ENCODE data around the gene LOX. TPM values are rescaled to one million over a fixed set of nuclear protein-coding genes. Genes with fewer than 3 reads are reported as not detected.

Gene LOX
- total and polyA plus RNA-seq, 9 of the 15 experiments (the other 6 are each of a cell fraction or from before 2014, with no cell fraction given), result 0.06 to 0.09 TPM; not detected in 7

GRCh38 chr5:122101636-122102285 is 23.7 kb upstream of the LOX start:
- no peak overlapping the region for H3K4me2 ChIP-seq (ENCODE audit: insufficient read depth, low read length)
- ATAC-seq (peak; percentile 82), FAIRE-seq (peak; percentile 6), DNase-seq (ENCODE audit: extremely low read depth in 1 of 4, low spot score in 3 of 4) (peak; percentile 29 to 57 (median 34))
- H3K9me1 ChIP-seq (ENCODE audit: control insufficient read depth, insufficient read depth, low read length), result no peaks in the 10 kb centered on the region
- no TSS peak for BruUV-seq (replicated peaks)
- H3K4me3 ChIP-seq, result no peak overlapping the region
- in situ Hi-C loops (cut with MboI), result no loop called here
- no peaks in the 10 kb centered on the region for H3K9me3 ChIP-seq (replicated peaks; ENCODE audit: control insufficient read depth, insufficient read depth, low read depth, low read length)
- no peaks in the 10 kb centered on the region for H4K20me1 ChIP-seq (replicated peaks; ENCODE audit: control insufficient read depth, insufficient read depth, low read length)
- no peaks in the 10 kb centered on the region for H3K27me3 ChIP-seq (ENCODE audit: control insufficient read depth in 2 of 2, insufficient read depth in 2 of 2, low read length in 2 of 2)
- H3K4me1 ChIP-seq (replicated peaks in 1 of 2; ENCODE audit: control insufficient read depth in 2 of 2, insufficient read depth in 2 of 2, low read length in 2 of 2), result peaks cover 6 to 13% of the 10 kb centered on the region in 2 experiments; a peak in 3 of 5 replicates
- H3K36me3 ChIP-seq (ENCODE audit: control insufficient read depth, insufficient read depth, low read length), result no peaks in the 10 kb centered on the region
- intact Hi-C loops (cut with micrococcal nuclease), result loop anchor here (2.0 kb wide), 1 partner anchor 55 kb away; no protein-coding TSS in a partner anchor
- peak overlapping the region; percentile 73; the same call in 1 of the 2 replicates for H2AFZ ChIP-seq (ENCODE audit: low read depth, low read length)
- H3K27ac ChIP-seq (ENCODE audit: extremely low read depth, low read depth, low read length), result no peak overlapping the region
- no peaks in the 10 kb centered on the region for H3K79me2 ChIP-seq (ENCODE audit: control insufficient read depth, insufficient read depth, low read length)
- ChIA-PET CTCF (ENCODE audit: low intra/inter-chr PET ratio) (no interaction called here), POLR2A (interaction anchor here (0.8 to 3.1 kb wide), 3 partner anchors 11 to 24 kb away, joined by 3 to 17 read pairs (median 3); no protein-coding TSS in a partner anchor)
- no peak overlapping the region for H3K9ac ChIP-seq (ENCODE audit: insufficient read depth in 1 of 2, low read depth in 2 of 2, low read length in 2 of 2)
- 4% methylated on average over 4 of the region's 4 CpGs for WGBS (ENCODE audit: insufficient coverage, low coverage, missing lambda C conversion rate)
- TF ChIP-seq ZNF23 (CRISPR knock-in tag; IDR thresholded peaks at IDR 0.05) (no peak), ZNF592 (IDR thresholded peaks at IDR 0.05) (0 out of 2 replicates have a peak, but pooled peaks have one; percentile 34), CBX2 (IDR thresholded peaks at IDR 0.05; ENCODE audit: insufficient read depth, low read length, poor library complexity, severe bottlenecking) (no peak), ZNF3 (CRISPR knock-in tag; IDR thresholded peaks at IDR 0.05) (no peak), TSC22D4 (tag; IDR thresholded peaks at IDR 0.05) (no peak), ARID3A (IDR thresholded peaks at IDR 0.05; ENCODE audit: borderline replicate concordance, low read depth, low read length) (peak; percentile 81; the same call in 1 of the 2 replicates)
- TF ChIP-seq, protein P1, sequence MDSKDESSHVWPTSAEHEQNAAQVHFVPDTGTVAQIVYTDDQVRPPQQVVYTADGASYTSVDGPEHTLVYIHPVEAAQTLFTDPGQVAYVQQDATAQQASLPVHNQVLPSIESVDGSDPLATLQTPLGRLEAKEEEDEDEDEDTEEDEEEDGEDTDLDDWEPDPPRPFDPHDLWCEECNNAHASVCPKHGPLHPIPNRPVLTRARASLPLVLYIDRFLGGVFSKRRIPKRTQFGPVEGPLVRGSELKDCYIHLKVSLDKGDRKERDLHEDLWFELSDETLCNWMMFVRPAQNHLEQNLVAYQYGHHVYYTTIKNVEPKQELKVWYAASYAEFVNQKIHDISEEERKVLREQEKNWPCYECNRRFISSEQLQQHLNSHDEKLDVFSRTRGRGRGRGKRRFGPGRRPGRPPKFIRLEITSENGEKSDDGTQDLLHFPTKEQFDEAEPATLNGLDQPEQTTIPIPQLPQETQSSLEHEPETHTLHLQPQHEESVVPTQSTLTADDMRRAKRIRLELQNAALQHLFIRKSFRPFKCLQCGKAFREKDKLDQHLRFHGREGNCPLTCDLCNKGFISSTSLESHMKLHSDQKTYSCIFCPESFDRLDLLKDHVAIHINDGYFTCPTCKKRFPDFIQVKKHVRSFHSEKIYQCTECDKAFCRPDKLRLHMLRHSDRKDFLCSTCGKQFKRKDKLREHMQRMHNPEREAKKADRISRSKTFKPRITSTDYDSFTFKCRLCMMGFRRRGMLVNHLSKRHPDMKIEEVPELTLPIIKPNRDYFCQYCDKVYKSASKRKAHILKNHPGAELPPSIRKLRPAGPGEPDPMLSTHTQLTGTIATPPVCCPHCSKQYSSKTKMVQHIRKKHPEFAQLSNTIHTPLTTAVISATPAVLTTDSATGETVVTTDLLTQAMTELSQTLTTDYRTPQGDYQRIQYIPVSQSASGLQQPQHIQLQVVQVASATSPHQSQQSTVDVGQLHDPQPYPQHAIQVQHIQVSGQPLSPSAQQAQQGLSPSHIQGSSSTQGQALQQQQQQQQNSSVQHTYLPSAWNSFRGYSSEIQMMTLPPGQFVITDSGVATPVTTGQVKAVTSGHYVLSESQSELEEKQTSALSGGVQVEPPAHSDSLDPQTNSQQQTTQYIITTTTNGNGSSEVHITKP (IDR thresholded peaks at IDR 0.05; ENCODE audit: partially characterized antibody), result peak; percentile 75

All from K562 (cell line).